Measurements from ENCODE around the gene FREM3. TPM values are rescaled to one million over a fixed set of nuclear protein-coding genes. Genes with fewer than 3 reads are reported as not detected.
A peak's percentile ranks its signal among the peaks of the same experiment; 100 is the strongest.
"Not testable (repeated sequence)": the region's sequence is repeated elsewhere in the genome, so short reads cannot be mapped to it uniquely, and the experiment has no call there.

The FREM3 gene
- total RNA-seq = not detected

DNA sequence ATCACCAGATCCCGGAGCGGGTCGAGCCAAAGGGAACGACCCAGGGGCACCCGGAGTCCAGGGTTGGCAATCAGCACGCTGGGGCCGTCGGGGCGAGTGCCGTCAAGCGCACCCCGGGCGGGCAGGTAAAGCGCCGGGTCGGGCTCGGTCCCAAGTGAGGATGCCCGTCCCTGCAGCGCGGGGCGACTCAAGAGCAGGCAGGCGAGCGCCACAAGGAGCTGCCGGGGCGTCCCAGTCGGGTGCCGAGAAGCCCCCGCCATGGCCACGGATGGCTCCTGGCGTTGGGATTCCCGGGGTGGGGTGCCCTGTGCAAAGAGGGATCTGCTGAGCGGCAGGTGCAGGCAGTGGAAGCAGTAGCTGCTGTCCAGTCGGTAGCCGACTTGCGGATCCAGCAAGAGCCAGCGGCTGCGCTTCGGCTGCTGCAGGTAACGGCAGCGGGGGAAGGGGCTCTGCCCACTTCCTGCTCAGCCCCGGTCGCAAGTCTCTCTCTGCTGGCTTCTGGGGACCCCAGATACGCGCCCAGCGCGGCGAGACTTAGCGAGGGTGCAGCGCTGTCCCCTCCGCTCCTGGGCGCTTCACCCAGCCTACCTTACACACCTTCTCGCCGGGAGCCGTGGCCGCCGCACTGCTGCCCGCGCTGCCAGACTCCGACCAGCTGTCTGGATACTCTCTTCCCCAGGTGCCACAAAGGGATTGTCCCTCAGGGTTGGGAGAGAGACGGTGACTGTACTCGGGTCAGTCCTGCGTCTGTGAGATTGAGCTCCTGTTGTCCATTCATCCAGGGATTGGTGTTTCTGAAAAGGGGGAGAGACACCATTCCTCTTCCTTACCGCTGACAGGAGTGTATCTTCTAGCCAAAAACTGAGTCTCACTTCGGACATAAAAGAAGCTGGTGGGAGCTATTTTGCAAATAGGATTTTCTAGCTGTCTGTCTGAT lies at the start of gene FREM3:
Gene FREM3 (minus strand): TSS at position 260 of the 937 bp plus-strand sequence. CDS start 0 bp downstream, at position 260.
- ChIA-PET CTCF (no interaction called here), POLR2A (no interaction called here)
- peak within 1 kb of the TSS; percentile 66 for H3K4me3 Mint-ChIP-seq
- peaks cover 48% of the 10 kb centered on the region for H3K27me3 Mint-ChIP-seq (ENCODE audit: low read depth)
- DNase-seq (peak; percentile 22), ATAC-seq (peak; percentile 81)
- no peak within 1 kb of the TSS for H3K27ac Mint-ChIP-seq
- H3K4me1 Mint-ChIP-seq (ENCODE audit: low read depth) = peaks cover 12% of the 10 kb centered on the region
- H3K9me3 Mint-ChIP-seq (ENCODE audit: insufficient read depth) = no peaks in the 10 kb centered on the region
- H3K36me3 Mint-ChIP-seq (ENCODE audit: low read depth) = no peaks in the 10 kb centered on the region

DNA sequence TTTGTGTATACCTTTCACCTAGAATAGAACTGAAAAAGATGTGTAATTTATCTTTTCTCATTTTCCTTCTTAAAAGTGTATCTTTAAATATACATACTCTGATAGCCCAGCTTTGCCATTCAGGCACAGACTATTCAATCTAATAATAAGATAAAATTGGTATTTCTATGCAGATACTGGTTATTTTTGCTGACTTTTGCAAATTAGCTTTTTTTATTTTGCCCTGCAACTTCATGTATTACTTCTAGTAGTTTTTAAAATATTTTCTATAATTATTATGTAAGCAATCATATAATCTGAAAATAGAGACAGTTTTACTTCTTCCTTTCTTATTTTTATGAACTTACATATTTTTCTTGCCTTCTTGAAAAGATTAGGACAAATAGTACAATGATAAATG lies 45.4 kb upstream of the FREM3 start:
- Mint-ChIP-seq H3K4me3 (no peak overlapping the region), H3K27ac (no peak overlapping the region), H3K9me3 (ENCODE audit: insufficient read depth) (no peaks in the 10 kb centered on the region), H3K36me3 (ENCODE audit: low read depth) (no peaks in the 10 kb centered on the region), H3K27me3 (ENCODE audit: low read depth) (peaks cover 2% of the 10 kb centered on the region), H3K4me1 (ENCODE audit: low read depth) (no peaks in the 10 kb centered on the region)
- ATAC-seq (no peak), DNase-seq (no peak)
- ChIA-PET CTCF (no interaction called here), POLR2A (no interaction called here)

DNA sequence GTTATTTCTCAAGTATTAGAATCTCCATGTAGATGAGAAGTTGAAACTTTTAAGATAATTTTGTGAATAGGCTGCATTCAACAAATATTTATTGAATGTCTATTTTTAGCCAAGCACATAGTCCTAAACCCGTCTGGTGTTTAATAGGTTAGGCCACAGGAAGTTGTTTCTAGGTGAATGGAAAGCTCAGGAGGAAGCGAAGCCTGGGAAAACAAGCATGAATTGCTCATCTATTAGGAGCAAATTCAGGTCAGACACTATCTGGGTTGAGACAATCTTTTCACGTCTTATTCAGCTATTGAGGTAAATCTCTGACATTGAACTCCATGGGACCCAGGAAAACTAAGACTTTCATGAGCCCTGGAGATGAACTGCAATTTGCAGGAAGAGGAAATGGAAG lies 43.1 kb upstream of the FREM3 start:
- CTCF ChIA-PET = no interaction called here

DNA sequence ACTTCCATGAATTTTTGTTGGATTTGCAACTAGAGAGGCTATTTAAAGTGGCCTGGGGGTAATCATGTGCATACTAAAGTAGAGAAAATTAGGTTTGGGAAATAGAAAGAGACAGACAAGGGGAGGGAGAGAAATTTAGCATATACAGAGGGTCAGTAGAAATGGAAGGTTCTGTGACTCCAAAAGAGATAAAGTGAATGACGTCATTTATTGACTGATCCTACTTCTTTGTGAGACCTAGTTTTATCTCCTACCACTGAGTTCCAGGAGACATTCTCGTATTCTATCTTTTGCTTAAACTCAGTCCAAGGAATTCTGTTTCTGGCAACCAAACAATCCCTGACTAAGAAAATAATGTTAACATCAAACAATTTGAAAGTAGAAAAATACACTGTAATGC lies 42.4 kb upstream of the FREM3 start:
- no peak for DNase-seq
- H3K4me1 Mint-ChIP-seq (ENCODE audit: low read depth) = no peaks in the 10 kb centered on the region
- H3K27ac Mint-ChIP-seq = no peak overlapping the region
- no peak overlapping the region for H3K4me3 Mint-ChIP-seq
- H3K36me3 Mint-ChIP-seq (ENCODE audit: low read depth) = no peaks in the 10 kb centered on the region
- no peaks in the 10 kb centered on the region for H3K9me3 Mint-ChIP-seq (ENCODE audit: insufficient read depth)
- CTCF ChIA-PET = no interaction called here
- ATAC-seq = no peak
- POLR2A ChIA-PET = no interaction called here
- peaks cover 2% of the 10 kb centered on the region for H3K27me3 Mint-ChIP-seq (ENCODE audit: low read depth)

More for the DNA sequence above, 43.1 kb upstream of the FREM3 start:
- Mint-ChIP-seq H3K27me3 (ENCODE audit: low read depth) (peaks cover 2% of the 10 kb centered on the region), H3K9me3 (ENCODE audit: insufficient read depth) (no peaks in the 10 kb centered on the region), H3K4me3 (no peak overlapping the region), H3K27ac (no peak overlapping the region), H3K4me1 (ENCODE audit: low read depth) (no peaks in the 10 kb centered on the region), H3K36me3 (ENCODE audit: low read depth) (no peaks in the 10 kb centered on the region)
- POLR2A ChIA-PET = no interaction called here
- ATAC-seq (no peak), DNase-seq (no peak)

DNA sequence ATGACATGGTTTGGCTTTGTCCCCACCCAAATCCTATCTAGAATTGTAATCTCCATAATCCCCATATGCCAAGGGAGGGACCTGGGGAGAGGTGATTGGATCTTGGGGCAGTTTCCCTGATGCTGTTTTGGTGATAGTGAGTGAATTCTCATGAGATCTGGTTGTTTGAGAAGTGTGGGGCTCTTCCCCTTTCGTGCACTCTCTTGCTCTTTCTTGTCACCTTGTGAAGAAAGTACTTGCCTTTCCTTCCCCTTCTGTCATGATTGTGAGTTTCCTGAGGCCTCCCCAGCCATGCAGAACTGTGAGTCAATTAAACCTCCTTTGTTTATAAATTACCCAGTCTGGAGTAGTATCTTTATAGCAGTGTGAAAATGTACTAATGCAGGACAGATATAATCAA lies 36.4 kb upstream of the FREM3 start:
- Mint-ChIP-seq H3K36me3 (ENCODE audit: low read depth) (no peaks in the 10 kb centered on the region), H3K4me3 (no peak overlapping the region), H3K4me1 (ENCODE audit: low read depth) (no peaks in the 10 kb centered on the region), H3K27me3 (ENCODE audit: low read depth) (peaks cover 7% of the 10 kb centered on the region), H3K27ac (no peak overlapping the region), H3K9me3 (ENCODE audit: insufficient read depth) (no peaks in the 10 kb centered on the region)
- DNase-seq (no peak), ATAC-seq (no peak)
- ChIA-PET POLR2A (no interaction called here), CTCF (no interaction called here)

DNA sequence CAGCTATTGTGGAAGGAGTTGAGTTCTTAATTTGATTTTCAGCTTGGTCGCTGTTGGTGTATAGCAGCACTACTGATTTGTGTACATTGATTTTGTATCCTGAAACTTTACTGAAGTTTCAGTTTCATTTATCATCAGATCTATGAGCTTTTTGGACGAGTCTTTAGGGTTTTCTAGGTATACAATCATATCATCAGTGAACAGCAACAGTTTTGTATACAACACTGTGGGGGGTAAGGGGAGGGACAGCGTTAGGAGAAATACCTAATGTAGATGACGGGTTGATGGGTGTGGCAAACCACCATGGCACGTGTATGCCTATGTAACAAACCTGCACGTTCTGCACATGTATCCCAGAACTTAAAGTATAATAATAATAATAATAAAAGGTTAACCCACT lies 35.6 kb upstream of the FREM3 start:
- CTCF ChIA-PET; H3K27ac Mint-ChIP-seq; POLR2A ChIA-PET; DNase-seq; H3K4me1 Mint-ChIP-seq (ENCODE audit: low read depth); H3K27me3 Mint-ChIP-seq (ENCODE audit: low read depth); H3K4me3 Mint-ChIP-seq; ATAC-seq; H3K9me3 Mint-ChIP-seq (ENCODE audit: insufficient read depth); H3K36me3 Mint-ChIP-seq (ENCODE audit: low read depth): not testable (repeated sequence)

DNA sequence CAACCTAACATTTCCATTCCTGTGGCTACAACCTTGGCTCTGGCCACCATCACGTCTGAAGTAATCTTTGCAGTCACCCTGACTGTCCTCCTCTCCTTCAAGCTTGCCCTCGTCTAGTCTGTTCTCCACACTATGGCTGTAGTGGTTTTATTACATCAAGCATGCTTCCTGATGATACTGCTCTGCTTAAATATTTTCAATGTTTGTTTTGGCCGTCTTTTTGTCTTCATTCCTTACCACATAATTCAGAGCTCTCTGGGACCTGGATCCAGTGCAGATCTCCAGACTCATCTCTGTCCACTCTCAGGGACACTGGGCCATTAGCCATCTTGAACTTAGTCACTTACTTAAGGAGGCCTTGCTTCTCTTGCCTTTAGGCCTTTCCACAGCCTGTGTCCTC lies 27.7 kb upstream of the FREM3 start:
- no peak for DNase-seq
- Mint-ChIP-seq H3K36me3 (ENCODE audit: low read depth) (no peaks in the 10 kb centered on the region), H3K4me3 (no peak overlapping the region), H3K27me3 (ENCODE audit: low read depth) (peaks cover 7% of the 10 kb centered on the region), H3K9me3 (ENCODE audit: insufficient read depth) (no peaks in the 10 kb centered on the region), H3K4me1 (ENCODE audit: low read depth) (no peaks in the 10 kb centered on the region), H3K27ac (no peak overlapping the region)
- POLR2A ChIA-PET = no interaction called here
- CTCF ChIA-PET = no interaction called here
- no peak for ATAC-seq

DNA sequence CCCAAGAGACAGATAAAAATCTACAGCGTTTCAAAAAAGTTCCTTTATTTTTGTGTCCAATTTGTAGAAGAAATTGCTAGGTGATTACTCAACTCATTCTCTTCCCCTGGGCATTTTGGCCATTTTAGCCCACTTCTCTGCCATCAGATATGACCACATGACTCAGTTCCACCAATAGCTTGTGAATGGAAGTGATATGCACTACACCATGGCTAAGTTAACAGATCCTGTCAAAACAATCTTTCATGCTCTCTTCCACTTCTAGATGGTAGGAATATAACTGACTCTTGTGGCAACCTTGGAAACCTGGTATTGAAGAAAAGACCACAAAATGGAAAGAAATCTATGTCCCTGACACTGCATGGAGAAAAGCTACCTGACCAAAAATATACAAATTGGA lies 26.2 kb upstream of the FREM3 start:
- ATAC-seq (no peak), DNase-seq (no peak)
- H3K36me3 Mint-ChIP-seq (ENCODE audit: low read depth) = no peaks in the 10 kb centered on the region
- H3K9me3 Mint-ChIP-seq (ENCODE audit: insufficient read depth) = no peaks in the 10 kb centered on the region
- CTCF ChIA-PET = no interaction called here
- peaks cover 5% of the 10 kb centered on the region for H3K27me3 Mint-ChIP-seq (ENCODE audit: low read depth)
- no peak overlapping the region for H3K4me3 Mint-ChIP-seq
- POLR2A ChIA-PET = no interaction called here
- no peak overlapping the region for H3K27ac Mint-ChIP-seq
- no peaks in the 10 kb centered on the region for H3K4me1 Mint-ChIP-seq (ENCODE audit: low read depth)

DNA sequence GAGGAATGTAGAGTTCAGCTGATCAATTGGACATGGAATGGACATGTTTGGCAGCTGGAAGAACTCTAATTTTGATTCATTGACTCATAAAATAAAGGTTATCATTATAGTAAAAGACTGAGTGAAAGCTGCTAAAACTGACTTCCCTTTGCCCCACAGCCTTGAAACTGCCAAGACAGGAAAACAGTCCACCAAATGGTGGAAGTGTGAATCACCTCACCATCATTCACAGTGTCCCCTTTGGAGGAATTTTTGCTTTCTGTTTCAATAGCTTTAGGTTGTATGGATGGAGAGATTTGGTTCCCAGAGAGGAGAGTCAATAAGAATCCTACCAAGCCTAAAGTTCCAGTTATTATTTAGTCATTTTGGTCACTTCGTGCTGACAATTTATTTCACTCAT lies 20.8 kb upstream of the FREM3 start:
- ATAC-seq = no peak
- Mint-ChIP-seq H3K27me3 (ENCODE audit: low read depth) (peaks cover 5% of the 10 kb centered on the region), H3K9me3 (ENCODE audit: insufficient read depth) (no peaks in the 10 kb centered on the region), H3K36me3 (ENCODE audit: low read depth) (no peaks in the 10 kb centered on the region), H3K4me3 (no peak overlapping the region), H3K4me1 (ENCODE audit: low read depth) (no peaks in the 10 kb centered on the region), H3K27ac (no peak overlapping the region)
- DNase-seq = no peak
- ChIA-PET POLR2A (no interaction called here), CTCF (no interaction called here)

DNA sequence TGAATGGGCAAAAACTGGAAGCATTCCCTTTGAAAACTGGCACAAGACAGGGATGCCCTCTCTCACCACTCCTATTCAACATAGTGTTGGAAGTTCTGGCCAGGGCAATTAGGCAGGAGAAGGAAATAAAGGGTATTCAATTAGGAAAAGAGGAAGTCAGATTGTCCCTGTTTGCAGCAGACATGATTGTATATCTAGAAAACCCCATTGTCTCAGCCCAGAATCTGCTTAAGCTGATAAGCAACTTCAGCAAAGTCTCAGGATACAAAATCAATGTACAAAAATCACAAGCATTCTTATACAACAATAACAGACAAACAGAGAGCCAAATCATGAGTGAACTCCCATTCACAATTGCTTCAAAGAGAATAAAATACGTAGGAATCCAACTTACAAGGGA lies 18.3 kb upstream of the FREM3 start:
- H3K27ac Mint-ChIP-seq; ATAC-seq; DNase-seq; H3K27me3 Mint-ChIP-seq (ENCODE audit: low read depth); H3K4me1 Mint-ChIP-seq (ENCODE audit: low read depth); CTCF ChIA-PET; H3K36me3 Mint-ChIP-seq (ENCODE audit: low read depth); H3K9me3 Mint-ChIP-seq (ENCODE audit: insufficient read depth); H3K4me3 Mint-ChIP-seq; POLR2A ChIA-PET: not testable (repeated sequence)

DNA sequence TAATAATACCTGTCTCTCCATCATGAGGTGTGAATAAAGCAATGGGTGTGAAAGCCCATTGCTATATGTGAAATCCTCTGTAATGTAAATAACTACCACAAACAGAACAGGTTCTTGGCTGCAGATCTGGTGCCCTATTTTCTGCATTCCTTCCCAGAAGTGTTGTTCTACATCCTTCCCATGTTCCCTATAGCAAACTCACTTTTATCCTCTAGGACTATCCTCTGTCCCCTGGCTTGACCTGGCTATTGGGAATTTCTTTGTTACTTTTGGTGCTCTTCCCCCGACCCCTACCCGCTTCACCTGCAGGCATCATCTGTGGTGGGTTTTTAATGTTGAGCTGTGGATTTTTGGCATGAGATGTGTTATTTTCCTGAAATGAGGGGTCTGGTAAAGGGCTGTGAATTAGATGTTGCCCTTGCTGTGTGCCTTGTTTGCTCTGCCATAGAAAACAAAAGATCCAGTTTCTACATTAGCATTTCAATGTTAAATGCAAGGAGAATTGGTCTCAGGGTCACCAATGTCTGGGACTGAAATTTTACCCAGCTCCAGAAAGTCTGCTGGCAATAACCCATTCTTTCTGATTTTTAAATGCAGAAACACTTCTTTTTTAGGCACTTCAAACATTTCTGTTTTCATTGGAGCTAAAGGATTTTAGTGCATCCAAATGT lies 13.6 kb upstream of the FREM3 start:
- DNase-seq (no peak), ATAC-seq (no peak)
- H3K36me3 Mint-ChIP-seq (ENCODE audit: low read depth) = no peaks in the 10 kb centered on the region
- H3K9me3 Mint-ChIP-seq (ENCODE audit: insufficient read depth) = no peaks in the 10 kb centered on the region
- no peaks in the 10 kb centered on the region for H3K4me1 Mint-ChIP-seq (ENCODE audit: low read depth)
- H3K27ac Mint-ChIP-seq = no peak overlapping the region
- CTCF ChIA-PET = no interaction called here
- H3K4me3 Mint-ChIP-seq = no peak overlapping the region
- POLR2A ChIA-PET = no interaction called here
- H3K27me3 Mint-ChIP-seq (ENCODE audit: low read depth) = peaks cover 2% of the 10 kb centered on the region

DNA sequence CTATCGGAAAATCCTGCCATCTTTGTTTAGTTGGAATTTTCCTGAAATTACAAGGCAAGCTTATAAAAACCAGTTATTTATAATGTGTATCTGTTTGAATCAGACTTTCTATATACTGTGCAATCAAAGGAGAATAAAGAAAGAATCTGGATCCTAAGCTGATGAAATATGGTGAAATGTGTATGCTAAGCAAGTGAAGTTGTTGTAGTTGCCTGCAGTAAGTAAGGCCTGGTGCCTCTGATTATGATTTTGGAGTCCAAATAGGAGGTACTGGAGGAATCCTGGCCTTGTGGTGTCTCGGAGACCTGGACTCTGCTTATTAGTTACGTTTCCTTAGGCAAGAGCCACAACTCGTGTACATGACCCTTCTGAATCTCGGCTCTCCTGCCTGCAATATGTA lies 13.1 kb upstream of the FREM3 start:
- ATAC-seq (no peak), DNase-seq (no peak)
- Mint-ChIP-seq H3K36me3 (ENCODE audit: low read depth) (no peaks in the 10 kb centered on the region), H3K4me3 (no peak overlapping the region), H3K27ac (no peak overlapping the region), H3K4me1 (ENCODE audit: low read depth) (no peaks in the 10 kb centered on the region), H3K27me3 (ENCODE audit: low read depth) (peaks cover 3% of the 10 kb centered on the region), H3K9me3 (ENCODE audit: insufficient read depth) (no peaks in the 10 kb centered on the region)
- ChIA-PET CTCF (no interaction called here), POLR2A (no interaction called here)

Measured in activated CD8-positive, alpha-beta T cell treated with anti-CD3 and anti-CD28 coated beads, Interleukin-2, amount 10 ng/mL, durations not matched to agents 7 days and 5 days (primary cell).